GM12878 (cell line): ENCODE data around the gene ITGAL. TPM values are rescaled to one million over a fixed set of nuclear protein-coding genes. Genes with fewer than 3 reads are reported as not detected.

Experiments
- BCL11A ChIP-seq: IDR thresholded peaks from 2 replicates; pipeline ENCODE4 v1.6.1; 2011; ENCODE audit warnings: low read depth, low read length
- BMI1 ChIP-seq: fragments of 450-650 bp; IDR thresholded peaks from 2 replicates; pipeline ENCODE4 v1.6.1; 2016; ENCODE audit warnings: mild to moderate bottlenecking, moderate library complexity, borderline replicate concordance
- CBFB ChIP-seq: IDR thresholded peaks from 2 replicates; pipeline ENCODE4 v1.6.1; 2016; ENCODE audit warnings: antibody characterized with exemption, low read depth
- ESRRA ChIP-seq: IDR thresholded peaks from 2 replicates; pipeline ENCODE4 v1.6.1; 2012; ENCODE audit warnings: mild to moderate bottlenecking, low read length, improper control_type of control experiment
- LARP7 ChIP-seq: fragments of 450-650 bp; IDR thresholded peaks from 2 replicates; pipeline ENCODE4 v1.6.1; 2017; ENCODE audit warnings: mild to moderate bottlenecking
- PRDM15 ChIP-seq: fragments of 450-650 bp; formaldehyde crosslinking; IDR thresholded peaks from 2 replicates; pipeline ENCODE4 v1.4.0; 2020; ENCODE audit warnings: mild to moderate bottlenecking, moderate library complexity
- RUNX3 ChIP-seq: IDR thresholded peaks from 2 replicates; pipeline ENCODE4 v1.6.1; 2012; ENCODE audit warnings: low read length, inconsistent platforms
- polyA plus RNA-seq, 11 experiments: library from polyadenylated mRNA; depleted of rRNA in 4 of 11; unstranded in 6 of 11; stranded (reverse) in 5 of 11; fragments of >200 nt; fragmentation: Nextera tagmentation in 4 of 11; fragmentation: Illumina TruSeq in 1 of 11; extraction: Ambion mirVana in 4 of 11; extraction: Trizol in 1 of 11; gene quantifications; 1 replicate in 1 of 11; 2 replicates in 10 of 11; pipeline versions ENCODE4 v1.2.1 to v1.2.3, GENCODE V29; 2011 to 2016; ENCODE audit warnings: inconsistent platforms in 2 of 11, missing spikeins in 2 of 11, low read depth in 1 of 11
- total RNA-seq, 4 experiments: library from RNA; depleted of rRNA in 3 of 4; stranded (reverse); fragments of >200 nt in 3 of 4; fragmentation: Illumina TruSeq in 1 of 4; extraction: Trizol in 1 of 4; gene quantifications; 2 replicates each; pipeline versions ENCODE4 v1.2.1 to v1.2.3, GENCODE V29; 2013 to 2021
- TF ChIP-seq, protein P1 (sequence below): fragments of 450-650 bp; IDR thresholded peaks from 2 replicates; pipeline ENCODE4 v1.6.1; 2016; ENCODE audit warnings: mild to moderate bottlenecking, moderate library complexity, borderline replicate concordance
- TF ChIP-seq, protein P2 (sequence below): fragments of 450-650 bp; IDR thresholded peaks from 2 replicates; pipeline ENCODE4 v1.6.1; 2017; ENCODE audit warnings: mild to moderate bottlenecking, moderate library complexity
- TF ChIP-seq, protein P3 (sequence below): fragments of 450-650 bp; formaldehyde crosslinking; IDR thresholded peaks from 2 replicates; pipeline ENCODE4 v1.5.0; 2022; ENCODE audit warnings: mild to moderate bottlenecking, missing genetic modification characterization

The ITGAL gene
- total and polyA plus RNA-seq, 10 of the 15 experiments (the other 5 are each of a cell fraction or from before 2014, with no cell fraction given): 10.7 to 170 (median 96.9) TPM

- TF ChIP-seq, protein P1, sequence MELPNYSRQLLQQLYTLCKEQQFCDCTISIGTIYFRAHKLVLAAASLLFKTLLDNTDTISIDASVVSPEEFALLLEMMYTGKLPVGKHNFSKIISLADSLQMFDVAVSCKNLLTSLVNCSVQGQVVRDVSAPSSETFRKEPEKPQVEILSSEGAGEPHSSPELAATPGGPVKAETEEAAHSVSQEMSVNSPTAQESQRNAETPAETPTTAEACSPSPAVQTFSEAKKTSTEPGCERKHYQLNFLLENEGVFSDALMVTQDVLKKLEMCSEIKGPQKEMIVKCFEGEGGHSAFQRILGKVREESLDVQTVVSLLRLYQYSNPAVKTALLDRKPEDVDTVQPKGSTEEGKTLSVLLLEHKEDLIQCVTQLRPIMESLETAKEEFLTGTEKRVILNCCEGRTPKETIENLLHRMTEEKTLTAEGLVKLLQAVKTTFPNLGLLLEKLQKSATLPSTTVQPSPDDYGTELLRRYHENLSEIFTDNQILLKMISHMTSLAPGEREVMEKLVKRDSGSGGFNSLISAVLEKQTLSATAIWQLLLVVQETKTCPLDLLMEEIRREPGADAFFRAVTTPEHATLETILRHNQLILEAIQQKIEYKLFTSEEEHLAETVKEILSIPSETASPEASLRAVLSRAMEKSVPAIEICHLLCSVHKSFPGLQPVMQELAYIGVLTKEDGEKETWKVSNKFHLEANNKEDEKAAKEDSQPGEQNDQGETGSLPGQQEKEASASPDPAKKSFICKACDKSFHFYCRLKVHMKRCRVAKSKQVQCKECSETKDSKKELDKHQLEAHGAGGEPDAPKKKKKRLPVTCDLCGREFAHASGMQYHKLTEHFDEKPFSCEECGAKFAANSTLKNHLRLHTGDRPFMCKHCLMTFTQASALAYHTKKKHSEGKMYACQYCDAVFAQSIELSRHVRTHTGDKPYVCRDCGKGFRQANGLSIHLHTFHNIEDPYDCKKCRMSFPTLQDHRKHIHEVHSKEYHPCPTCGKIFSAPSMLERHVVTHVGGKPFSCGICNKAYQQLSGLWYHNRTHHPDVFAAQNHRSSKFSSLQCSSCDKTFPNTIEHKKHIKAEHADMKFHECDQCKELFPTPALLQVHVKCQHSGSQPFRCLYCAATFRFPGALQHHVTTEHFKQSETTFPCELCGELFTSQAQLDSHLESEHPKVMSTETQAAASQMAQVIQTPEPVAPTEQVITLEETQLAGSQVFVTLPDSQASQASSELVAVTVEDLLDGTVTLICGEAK: peak; percentile 92
- TF ChIP-seq CBFB (no peak), RUNX3 (no peak), BMI1 (peak; percentile 95), BCL11A (no peak), LARP7 (peak; percentile 89), PRDM15 (CRISPR knock-in tag) (no peak), ESRRA (peak; percentile 91; the same call in 1 of the 2 replicates)
- TF ChIP-seq, protein P2, sequence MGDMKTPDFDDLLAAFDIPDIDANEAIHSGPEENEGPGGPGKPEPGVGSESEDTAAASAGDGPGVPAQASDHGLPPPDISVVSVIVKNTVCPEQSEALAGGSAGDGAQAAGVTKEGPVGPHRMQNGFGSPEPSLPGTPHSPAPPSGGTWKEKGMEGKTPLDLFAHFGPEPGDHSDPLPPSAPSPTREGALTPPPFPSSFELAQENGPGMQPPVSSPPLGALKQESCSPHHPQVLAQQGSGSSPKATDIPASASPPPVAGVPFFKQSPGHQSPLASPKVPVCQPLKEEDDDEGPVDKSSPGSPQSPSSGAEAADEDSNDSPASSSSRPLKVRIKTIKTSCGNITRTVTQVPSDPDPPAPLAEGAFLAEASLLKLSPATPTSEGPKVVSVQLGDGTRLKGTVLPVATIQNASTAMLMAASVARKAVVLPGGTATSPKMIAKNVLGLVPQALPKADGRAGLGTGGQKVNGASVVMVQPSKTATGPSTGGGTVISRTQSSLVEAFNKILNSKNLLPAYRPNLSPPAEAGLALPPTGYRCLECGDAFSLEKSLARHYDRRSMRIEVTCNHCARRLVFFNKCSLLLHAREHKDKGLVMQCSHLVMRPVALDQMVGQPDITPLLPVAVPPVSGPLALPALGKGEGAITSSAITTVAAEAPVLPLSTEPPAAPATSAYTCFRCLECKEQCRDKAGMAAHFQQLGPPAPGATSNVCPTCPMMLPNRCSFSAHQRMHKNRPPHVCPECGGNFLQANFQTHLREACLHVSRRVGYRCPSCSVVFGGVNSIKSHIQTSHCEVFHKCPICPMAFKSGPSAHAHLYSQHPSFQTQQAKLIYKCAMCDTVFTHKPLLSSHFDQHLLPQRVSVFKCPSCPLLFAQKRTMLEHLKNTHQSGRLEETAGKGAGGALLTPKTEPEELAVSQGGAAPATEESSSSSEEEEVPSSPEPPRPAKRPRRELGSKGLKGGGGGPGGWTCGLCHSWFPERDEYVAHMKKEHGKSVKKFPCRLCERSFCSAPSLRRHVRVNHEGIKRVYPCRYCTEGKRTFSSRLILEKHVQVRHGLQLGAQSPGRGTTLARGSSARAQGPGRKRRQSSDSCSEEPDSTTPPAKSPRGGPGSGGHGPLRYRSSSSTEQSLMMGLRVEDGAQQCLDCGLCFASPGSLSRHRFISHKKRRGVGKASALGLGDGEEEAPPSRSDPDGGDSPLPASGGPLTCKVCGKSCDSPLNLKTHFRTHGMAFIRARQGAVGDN: 0 out of 2 replicates have a peak, but pooled peaks have one; percentile 33
- TF ChIP-seq, protein P3, sequence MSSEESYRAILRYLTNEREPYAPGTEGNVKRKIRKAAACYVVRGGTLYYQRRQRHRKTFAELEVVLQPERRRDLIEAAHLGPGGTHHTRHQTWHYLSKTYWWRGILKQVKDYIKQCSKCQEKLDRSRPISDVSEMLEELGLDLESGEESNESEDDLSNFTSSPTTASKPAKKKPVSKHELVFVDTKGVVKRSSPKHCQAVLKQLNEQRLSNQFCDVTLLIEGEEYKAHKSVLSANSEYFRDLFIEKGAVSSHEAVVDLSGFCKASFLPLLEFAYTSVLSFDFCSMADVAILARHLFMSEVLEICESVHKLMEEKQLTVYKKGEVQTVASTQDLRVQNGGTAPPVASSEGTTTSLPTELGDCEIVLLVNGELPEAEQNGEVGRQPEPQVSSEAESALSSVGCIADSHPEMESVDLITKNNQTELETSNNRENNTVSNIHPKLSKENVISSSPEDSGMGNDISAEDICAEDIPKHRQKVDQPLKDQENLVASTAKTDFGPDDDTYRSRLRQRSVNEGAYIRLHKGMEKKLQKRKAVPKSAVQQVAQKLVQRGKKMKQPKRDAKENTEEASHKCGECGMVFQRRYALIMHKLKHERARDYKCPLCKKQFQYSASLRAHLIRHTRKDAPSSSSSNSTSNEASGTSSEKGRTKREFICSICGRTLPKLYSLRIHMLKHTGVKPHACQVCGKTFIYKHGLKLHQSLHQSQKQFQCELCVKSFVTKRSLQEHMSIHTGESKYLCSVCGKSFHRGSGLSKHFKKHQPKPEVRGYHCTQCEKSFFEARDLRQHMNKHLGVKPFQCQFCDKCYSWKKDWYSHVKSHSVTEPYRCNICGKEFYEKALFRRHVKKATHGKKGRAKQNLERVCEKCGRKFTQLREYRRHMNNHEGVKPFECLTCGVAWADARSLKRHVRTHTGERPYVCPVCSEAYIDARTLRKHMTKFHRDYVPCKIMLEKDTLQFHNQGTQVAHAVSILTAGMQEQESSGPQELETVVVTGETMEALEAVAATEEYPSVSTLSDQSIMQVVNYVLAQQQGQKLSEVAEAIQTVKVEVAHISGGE (CRISPR knock-in tag): peak; percentile 85
These were observed 54.5 kb downstream of the ITGAL start (continued) for GRCh38 chr16:30526823-30527634.
